ENCODE measurements around the gene GLI1. TPM values are rescaled to one million over a fixed set of nuclear protein-coding genes. Genes with fewer than 3 reads are reported as not detected.

GLI1 gene
- total RNA-seq, 4 donors from 2014 or later, result 0.67 to 2.1 (median 1.3) TPM

DNA sequence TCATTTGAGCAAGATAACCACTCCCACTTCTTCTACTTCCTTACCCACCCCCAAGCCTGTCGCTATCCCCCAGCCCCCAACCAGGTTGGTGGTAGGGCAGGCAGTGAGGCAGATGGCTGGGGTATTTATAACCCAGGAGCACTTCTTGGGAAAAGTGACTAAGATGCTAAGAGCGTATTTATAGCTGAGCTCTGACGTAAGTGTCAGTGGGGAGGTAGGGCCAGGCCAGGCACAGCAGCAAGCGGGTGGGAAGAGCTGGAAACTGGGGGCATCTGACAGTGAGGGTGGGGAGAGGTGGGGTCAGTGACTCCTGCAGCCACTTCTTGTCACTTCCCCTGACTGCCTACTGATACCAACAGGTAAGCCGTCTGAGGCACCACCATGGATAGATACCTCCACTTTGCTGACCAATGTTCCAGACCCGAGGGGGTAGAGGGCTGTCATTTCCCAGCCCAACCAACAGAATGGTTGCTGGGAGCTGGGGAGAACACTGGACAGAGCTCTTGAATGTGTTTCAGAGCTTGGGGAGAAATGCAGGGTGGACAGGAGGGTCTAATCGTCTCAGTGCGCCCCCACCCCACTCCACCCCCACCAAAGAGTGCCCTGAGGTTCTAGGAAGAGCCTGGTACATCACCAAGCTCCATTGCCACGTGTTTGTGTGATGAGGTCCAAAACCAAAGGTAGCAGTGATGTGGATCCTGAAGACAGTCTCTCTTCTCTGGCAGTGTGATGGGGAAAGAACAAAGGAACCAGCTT is 7.2 kb upstream of the GLI1 start:
- Histone ChIP-seq H3K36me3 (no peaks in the 10 kb centered on the region), H3K27me3 (no peaks in the 10 kb centered on the region), H3K4me3 (no peak overlapping the region), H3K27ac (peak overlapping the region in 1 of 4 donors; percentile 43), H3K4me1 (peaks cover 0 to 18% (median 0%) of the 10 kb centered on the region in 4 donors), H3K9me3 (no peaks in the 10 kb centered on the region)
- DNase-seq, result no peak
- TF ChIP-seq, protein P1, sequence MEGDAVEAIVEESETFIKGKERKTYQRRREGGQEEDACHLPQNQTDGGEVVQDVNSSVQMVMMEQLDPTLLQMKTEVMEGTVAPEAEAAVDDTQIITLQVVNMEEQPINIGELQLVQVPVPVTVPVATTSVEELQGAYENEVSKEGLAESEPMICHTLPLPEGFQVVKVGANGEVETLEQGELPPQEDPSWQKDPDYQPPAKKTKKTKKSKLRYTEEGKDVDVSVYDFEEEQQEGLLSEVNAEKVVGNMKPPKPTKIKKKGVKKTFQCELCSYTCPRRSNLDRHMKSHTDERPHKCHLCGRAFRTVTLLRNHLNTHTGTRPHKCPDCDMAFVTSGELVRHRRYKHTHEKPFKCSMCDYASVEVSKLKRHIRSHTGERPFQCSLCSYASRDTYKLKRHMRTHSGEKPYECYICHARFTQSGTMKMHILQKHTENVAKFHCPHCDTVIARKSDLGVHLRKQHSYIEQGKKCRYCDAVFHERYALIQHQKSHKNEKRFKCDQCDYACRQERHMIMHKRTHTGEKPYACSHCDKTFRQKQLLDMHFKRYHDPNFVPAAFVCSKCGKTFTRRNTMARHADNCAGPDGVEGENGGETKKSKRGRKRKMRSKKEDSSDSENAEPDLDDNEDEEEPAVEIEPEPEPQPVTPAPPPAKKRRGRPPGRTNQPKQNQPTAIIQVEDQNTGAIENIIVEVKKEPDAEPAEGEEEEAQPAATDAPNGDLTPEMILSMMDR (IDR thresholded peaks at IDR 0.05), result no peak
- TF ChIP-seq POLR2A (IDR thresholded peaks at IDR 0.05), result no peak

DNA sequence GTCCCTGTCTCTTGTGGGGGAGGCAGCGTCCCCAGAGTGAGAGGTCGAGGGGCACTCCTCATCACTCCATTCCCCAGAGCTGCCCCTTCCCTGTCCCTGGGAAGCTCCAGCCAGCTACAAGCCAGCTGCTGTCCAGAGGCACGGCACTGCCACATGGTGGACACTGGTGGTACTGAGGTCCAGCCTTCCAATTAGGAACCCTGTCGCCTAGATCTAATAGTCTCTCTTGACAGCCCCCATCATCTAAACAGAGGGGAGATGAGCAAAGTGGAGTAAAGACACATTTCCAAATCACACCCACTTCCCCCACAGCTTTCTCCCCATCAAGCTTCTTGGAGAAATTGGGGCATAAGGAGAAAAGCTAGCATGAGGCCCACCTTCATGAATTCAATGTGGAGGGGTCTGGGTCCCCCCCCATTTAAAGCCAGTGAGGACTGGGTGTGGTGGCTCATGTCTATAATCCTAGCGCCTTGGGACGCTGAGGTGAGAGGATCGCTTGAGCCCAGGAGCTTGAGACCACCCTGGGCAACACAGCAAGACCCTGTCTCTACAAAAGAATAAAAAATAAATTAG is 6.6 kb upstream of the GLI1 start:
- DNase-seq, result peak; percentile 67 to 88 (median 82)
- Histone ChIP-seq H3K36me3 (no peaks in the 10 kb centered on the region), H3K4me3 (no peak overlapping the region), H3K4me1 (peaks cover 0 to 18% (median 0%) of the 10 kb centered on the region in 4 donors), H3K27me3 (no peaks in the 10 kb centered on the region), H3K9me3 (no peaks in the 10 kb centered on the region), H3K27ac (no peak overlapping the region)
- no peak for TF ChIP-seq POLR2A (IDR thresholded peaks at IDR 0.05)
- TF ChIP-seq, protein P1 (IDR thresholded peaks at IDR 0.05), result peak; percentile 73 to 93 (median 87)

DNA sequence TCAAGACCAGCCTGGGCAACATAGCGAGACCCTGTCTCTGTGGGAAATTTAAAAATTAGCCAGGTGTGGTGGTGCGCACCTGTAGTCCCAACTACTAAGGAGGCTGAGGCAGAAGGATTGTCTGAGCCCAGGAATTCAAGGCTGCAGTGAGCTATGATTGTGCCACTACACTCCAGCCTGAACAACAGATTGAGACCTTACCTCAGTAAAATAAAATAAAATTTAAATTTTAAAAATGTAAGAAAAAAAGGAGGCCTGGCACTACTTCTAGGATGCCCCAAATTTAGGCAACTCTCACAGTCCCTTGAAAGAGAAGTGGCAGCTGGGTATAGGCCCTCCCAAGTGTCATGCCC is 5.4 kb upstream of the GLI1 start:
- DNase-seq, result no peak
- peaks cover 0 to 18% (median 0%) of the 10 kb centered on the region in 4 donors for H3K4me1 ChIP-seq
- TF ChIP-seq, protein P1 (IDR thresholded peaks at IDR 0.05), result no peak
- TF ChIP-seq POLR2A (IDR thresholded peaks at IDR 0.05), result no peak
- no peak overlapping the region for H3K27ac ChIP-seq
- no peaks in the 10 kb centered on the region for H3K9me3 ChIP-seq
- no peaks in the 10 kb centered on the region for H3K36me3 ChIP-seq
- H3K27me3 ChIP-seq, result no peaks in the 10 kb centered on the region
- H3K4me3 ChIP-seq, result no peak overlapping the region

DNA sequence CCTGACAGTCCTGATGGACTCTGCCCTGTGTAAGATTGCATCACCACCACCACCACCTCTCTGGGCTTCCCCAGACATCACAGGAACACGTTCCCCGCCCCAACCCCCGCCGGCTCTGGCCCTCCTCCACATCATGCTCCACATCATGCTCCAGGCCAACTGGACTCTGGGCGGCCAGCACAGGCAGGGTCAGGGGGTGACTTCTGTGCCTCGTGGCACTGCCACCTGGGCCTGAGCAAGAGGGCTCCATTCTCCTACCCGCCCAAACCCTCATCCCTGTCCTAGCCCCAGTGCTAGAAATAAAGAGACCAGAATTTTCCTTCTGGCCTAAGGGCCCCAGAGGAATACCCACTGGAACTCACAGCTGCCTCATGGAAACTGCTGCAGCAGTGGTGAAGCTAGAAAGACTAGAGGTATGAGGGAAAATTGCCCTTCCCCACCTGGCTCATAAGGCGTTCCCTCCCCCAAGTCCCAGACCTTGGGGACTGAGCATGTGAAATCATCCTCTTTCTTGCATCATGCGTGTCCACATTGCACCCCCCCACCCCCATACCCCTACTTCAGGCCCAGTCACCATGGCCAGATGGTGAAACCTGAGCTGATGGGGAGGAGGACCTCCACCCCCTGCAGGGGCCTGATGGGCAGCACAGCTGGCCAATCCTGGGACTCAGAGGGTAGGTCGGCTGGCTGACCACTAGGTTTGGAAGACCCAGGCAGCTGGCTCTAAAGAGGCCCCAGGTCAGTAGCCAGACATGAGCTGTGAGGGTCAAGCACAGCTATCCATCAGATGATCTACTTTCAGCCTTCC is 4.8 kb upstream of the GLI1 start, which contains the start of gene INHBE:
Gene INHBE (plus strand): TSS at position 742 of the 808 bp plus-strand sequence. CDS start 230 bp downstream, outside the sequence.
- no peaks in the 10 kb centered on the region for H3K9me3 ChIP-seq
- H3K27ac ChIP-seq, result no peak within 1 kb of the TSS
- peaks cover 0 to 18% (median 0%) of the 10 kb centered on the region in 4 donors for H3K4me1 ChIP-seq
- H3K36me3 ChIP-seq, result no peaks in the 10 kb centered on the region
- peak within 1 kb of the TSS in 1 of 4 donors; percentile 18 for H3K4me3 ChIP-seq
- no peaks in the 10 kb centered on the region for H3K27me3 ChIP-seq
- DNase-seq, result no peak
- TF ChIP-seq, protein P1 (IDR thresholded peaks at IDR 0.05), result no peak
- no peak for TF ChIP-seq POLR2A (IDR thresholded peaks at IDR 0.05)

DNA sequence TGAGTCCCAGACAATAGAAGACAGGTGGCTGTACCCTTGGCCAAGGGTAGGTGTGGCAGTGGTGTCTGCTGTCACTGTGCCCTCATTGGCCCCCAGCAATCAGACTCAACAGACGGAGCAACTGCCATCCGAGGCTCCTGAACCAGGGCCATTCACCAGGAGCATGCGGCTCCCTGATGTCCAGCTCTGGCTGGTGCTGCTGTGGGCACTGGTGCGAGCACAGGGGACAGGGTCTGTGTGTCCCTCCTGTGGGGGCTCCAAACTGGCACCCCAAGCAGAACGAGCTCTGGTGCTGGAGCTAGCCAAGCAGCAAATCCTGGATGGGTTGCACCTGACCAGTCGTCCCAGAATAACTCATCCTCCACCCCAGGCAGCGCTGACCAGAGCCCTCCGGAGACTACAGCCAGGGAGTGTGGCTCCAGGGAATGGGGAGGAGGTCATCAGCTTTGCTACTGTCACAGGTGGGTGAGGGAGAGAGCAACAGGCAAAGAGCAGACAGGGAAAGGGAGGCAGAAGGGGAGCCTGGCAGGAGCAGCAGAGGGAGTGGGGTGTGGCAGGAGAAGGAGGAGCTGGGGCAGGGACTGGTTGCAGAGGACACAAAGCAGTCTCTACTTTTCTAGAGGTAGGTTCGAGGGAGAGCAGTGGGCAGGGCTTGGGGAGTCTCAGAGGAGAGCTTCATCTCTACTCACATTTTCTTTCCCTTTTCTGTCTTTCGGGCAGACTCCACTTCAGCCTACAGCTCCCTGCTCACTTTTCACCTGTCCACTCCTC is 4.0 kb upstream of the GLI1 start:
- no peaks in the 10 kb centered on the region for H3K9me3 ChIP-seq
- TF ChIP-seq, protein P1 (IDR thresholded peaks at IDR 0.05), result no peak
- no peak for TF ChIP-seq POLR2A (IDR thresholded peaks at IDR 0.05)
- no peak for DNase-seq
- H3K36me3 ChIP-seq, result no peaks in the 10 kb centered on the region
- H3K27me3 ChIP-seq, result no peaks in the 10 kb centered on the region
- H3K4me3 ChIP-seq, result peak overlapping the region in 1 of 4 donors; percentile 18
- peaks cover 1 to 26% (median 3%) of the 10 kb centered on the region in 4 donors for H3K4me1 ChIP-seq
- no peak overlapping the region for H3K27ac ChIP-seq

All from Peyer's patch (tissue), 4 donors.